GM21360 (cell line): ENCODE measurements around the gene NHERF1.

Experiments
- ATAC-seq: cut with Tn5 transposase; IDR thresholded peaks from one replicate; pipeline ENCODE4 v1.9.1; 2021; ENCODE audit warnings: mild to moderate bottlenecking, moderate library complexity; ENCODE audit not compliant: unreplicated experiment

NHERF1 gene

DNA sequence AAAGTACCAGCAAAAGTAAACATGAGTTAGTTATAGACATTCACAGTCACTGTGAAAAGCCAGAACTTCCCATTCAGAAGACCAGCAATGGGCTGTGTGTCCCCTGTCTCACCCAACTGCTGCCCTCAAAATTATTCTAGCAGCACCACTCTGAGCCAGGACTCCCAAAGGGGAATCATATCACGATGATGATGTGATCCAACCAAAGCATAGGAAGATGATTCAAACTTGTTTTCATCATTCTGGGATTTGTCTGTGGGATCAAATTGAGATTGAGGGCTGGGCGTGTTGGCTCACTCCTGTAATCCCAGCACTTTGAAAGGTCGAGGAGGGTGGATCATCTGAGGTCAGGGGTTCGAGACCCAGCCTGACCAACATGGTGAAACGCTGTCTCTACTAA is 34.1 kb downstream of the NHERF1 start:
- ATAC-seq = no peak

DNA sequence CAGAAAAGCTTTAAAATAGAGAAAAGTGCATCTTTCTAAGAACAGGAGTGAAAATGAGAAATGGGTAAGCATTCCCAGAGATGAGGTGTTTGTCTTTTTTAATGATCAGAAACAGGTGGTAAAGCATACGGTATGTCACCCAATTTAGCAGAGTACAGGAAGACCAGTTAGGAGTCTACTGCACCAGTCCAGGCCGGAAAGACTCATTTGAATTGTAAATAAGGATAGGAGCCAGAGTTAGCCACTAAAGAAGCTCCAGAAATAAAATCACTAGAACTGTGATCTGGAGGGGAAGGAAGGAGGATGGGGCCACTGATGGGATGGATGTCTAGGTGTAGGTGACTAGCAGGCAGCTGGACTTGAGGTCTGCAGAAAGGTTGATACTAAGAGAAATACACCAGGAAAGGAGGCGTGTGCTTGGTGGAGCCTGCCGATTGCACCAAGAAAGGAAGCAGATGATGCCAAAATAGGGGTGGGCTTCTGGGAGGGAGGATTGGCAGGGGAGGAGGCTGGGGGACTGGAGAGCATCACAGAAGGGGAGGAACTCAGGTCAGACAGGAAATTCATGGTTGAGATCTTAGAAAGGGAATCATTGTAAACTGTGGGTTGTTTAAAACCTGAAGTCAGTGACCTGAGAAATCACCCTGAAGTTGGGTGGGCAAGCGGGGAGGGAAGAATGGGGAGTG is 35.8 kb downstream of the NHERF1 start:
- no peak for ATAC-seq

DNA sequence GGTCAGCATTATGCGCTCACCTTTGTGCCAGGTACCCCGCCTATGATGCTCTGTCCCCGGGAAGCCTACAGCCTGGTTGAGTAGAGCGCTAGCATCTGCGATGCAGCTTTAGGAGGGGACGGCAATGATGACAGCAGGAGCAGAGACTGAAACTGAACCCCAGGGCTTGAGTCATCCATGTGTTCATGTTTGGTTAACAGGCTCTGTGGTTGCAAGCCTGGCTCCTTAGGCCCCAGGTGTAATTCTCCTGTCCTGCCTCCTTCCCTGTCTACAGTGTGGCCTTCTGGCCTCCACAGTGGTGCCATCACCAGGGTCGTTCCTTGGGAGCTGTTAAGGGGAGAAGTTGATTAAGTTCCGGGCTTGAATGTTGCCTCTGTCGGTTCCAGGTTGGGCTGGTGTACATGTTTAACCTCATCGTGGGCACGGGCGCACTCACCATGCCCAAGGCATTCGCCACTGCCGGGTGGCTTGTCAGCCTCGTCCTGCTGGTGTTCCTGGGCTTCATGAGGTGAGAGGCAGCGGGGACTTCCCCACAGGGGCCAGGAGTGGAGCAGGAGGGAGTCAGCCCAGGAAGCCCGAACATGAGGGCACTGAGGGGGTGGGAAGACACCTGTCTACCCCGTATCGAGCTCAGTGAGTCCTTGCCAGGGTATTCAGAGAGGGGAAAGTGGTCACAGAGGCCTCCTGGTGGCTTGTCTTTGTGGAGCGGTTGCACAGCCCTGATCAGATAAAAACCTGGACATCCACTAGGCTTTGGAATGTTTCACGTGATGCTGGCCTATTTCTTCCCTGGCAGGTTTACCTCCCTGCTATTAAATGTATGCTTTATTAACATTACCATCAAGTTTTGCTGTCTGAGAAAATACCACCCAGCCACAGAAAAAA is 36.9 kb downstream of the NHERF1 start:
- ATAC-seq = no peak

DNA sequence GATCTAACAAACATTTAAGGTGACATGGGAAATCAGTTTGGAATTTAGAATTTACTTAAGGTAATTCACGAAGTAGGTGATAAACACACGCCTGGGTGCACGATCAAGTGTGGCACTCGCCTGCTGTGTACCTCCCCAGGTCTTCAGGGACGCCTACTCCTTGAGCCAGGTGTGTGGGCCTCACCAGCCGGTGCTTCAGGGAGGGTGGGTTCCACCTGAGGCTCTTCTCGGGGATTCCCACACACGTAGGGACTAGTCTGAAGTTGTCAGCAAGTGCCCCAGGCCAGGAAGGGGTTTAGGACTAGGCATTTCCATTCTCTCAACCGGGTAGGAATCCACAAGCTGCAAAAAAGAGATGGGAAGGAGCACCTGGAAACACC is 37.5 kb downstream of the NHERF1 start:
- no peak for ATAC-seq

DNA sequence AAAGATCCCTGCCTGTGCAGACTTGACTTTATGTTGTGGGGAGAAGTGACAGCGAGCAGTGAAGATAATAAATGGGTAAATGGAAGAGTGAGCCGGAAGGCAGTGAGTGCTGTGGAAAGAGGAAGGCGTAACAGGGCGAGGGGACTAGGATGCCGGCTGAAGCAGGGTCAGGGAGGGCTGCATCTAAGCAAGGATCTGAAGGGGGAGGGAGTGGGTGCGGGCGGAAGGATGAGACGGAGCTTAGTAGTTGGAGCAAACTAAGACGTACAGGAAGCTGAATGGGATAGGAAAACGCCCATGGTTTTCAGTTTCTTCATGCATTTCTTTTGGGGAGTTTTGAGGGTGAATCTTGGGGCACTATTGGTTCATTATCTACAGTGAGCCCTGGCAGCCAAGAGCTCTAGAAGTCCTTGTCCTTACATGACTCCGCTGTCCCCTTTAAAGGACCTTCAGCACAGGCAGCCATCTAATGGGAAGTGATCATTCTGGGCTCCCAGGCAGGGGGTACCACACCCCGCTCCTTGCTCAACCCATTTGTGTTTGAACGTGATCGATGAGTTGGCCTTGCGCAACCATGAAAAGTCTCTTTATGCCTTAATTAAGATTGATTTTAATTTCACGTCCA is 38.1 kb downstream of the NHERF1 start:
- ATAC-seq = no peak

DNA sequence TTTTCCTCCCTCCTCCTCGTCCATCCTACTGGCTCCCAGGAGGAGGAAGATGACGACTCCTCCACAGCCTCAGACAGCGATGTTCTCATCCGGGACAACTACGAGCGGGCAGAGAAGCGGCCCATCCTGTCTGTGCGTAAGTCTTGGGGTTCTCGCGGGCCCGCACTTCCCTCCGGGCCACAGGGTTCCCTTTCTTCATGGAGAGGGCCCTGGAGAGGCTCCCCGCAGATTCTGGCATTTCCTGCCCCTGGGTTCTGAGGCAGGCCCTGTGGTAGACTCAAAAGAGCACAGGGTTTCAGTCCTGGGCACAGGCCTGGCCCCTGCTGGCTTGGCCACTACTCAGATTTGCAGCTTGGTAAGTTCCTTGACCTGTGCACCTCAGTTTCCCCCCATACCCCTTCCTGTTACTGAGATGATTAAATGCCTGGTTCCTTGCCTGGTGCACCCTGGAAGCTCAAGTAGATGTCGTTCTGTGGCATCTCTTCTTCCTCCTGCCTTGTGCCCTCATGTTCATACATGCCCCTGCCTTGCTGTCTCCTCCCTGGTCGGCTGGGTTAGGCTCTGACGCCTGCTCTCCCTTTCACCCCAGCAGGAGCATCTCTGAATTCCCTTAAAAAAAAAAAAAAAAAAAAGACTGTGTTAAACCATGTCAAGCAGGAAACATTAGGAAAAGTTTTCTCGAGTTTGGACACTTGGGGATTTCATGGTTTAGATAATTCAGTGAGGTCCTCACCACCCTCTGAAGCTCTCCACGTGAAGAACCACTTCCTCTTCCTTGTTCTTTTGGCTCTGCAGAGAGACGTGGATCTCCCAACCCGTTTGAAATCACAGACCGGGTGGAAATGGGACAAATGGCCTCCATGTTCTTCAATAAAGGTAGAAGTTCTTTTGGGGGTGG is 42.0 kb downstream of the NHERF1 start:
- no peak for ATAC-seq

DNA sequence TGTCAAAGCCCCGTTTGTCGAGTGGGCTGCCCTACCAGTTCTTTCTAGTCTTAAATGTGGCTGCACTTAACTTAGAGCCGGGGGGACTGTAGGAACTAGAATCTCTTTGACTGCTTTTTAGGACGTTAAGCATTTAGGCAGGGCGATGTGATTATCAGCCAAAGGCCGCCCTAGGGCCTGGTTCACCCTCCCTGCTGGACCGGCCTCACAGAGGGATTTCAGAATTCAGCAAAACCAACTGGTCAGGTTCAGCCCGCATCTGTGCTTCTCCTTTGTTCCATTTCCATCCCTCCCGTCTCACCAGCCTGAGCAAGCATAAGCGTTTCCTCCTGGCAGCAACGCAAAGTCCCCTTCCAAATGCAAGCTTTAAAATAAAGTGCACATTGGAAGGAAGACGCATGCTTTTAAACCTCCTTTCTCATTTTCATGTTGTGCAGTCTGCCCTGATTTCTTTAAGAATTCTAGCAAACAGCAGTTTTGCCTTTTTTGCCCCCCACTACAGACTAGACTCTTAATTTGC is 44.2 kb downstream of the NHERF1 start:
- no peak for ATAC-seq

DNA sequence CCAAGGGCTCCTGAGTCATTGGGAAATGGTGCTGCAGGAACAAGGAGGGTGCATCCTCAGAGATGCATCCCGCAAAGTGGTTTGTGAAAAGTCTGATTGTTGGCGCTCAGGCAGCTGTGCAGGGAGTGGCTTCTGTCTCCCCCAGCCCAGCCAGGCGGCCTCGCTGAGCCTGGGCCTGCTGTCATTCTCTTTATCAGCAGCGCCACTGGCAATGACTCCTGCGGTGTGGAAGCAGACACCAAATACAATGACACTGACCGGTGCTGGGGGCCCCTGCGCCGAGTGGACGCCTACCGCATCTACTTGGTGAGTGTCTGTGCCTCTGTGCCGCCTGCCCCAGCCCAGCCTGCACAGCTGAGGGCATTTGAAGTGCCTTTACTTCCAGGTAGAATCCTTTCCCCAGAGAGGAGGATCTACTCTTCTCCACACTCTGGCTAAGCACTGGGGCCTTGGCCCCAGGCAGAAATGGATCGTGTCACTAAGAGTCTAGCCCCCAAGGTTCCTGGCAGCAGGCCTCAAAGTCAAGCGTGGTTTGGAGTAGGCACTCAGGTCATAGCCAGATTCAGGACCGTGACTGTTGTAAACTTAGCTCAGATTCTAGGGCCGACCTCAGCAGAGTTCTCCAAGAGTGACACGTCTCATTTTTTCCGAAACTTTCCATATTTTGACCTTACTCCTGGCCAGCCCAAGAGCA is 47.0 kb downstream of the NHERF1 start:
- ATAC-seq = no peak

DNA sequence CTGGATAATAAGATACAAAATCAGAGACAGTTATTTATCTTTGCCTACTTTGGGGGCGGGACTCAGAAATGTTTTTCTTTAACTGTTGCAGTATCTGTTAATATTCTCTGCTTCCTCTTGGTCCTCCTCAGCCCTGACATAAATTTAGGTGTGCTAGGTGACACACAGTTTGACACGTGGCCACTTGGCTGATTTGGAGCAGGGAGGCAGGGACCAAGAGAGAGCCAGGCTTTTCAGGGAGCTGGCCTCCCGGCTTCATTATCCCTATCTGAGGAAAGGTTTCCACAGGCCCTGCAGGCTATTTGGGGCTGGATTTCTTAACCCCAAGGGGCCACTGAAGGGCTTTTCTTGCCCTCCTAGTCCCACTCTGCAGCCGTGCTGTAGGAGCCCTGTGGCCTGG is 47.8 kb downstream of the NHERF1 start:
- ATAC-seq = no peak

DNA sequence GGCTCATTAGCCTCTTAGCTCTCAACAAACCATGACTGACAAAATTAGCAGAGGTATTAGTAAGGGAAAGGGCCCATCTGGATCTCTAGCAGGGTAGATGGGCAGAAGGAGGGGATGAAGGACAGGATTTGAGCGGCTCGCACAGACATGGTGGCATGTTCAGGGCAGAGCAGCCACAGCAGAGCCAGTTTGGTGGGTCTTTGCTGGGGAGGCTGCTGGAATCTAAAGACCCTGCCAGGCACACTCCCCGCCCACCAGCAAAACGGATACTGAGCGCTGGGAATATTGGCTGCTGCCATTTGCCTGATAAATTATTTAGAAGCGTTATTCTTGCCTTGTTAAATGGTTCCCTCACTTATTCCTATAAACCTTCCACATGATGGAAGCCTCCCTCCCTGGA is 48.4 kb downstream of the NHERF1 start:
- no peak for ATAC-seq

DNA sequence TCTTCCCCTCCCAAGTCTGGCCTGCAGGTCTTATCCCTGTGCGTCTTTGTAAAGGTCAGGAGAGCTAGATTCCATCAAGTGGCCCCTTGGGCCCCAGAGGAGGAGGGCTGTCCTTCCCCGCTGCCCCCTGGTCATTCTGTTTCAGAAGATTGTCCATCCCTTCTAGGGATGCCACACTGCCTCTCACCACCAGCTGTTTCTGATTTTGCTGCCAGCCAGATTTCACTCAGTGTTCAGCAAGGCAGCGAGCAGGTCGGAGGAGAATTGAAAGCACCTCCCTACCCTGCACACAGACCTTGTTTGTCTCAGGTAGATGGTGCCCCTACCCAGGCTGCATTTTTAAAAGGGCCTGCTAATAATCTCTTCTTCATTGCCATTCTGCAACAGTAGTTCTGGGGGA is 49.4 kb downstream of the NHERF1 start:
- no peak for ATAC-seq

DNA sequence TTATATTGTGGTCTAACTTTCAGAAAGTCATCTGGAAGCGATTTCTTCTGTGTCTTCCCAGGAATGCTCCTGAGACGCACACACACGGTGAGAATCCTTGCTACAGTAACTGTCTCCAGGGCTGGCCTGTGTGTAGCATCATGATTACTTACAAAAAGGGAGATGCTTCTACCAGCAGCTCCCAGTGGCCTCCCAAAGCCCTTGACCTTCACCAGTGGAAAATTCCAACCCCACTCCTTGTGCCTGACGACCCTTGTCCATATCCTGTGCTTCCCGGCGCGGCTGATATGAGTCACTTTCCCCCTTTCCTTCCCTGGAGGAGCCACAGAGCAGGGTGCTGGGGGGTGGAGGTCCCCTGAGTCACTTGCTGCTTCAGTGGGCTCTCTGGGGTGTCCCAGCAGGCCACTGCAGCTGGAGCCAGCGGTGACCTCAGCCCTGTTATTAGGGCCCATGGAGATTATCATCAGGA is 49.8 kb downstream of the NHERF1 start:
- ATAC-seq = no peak

DNA sequence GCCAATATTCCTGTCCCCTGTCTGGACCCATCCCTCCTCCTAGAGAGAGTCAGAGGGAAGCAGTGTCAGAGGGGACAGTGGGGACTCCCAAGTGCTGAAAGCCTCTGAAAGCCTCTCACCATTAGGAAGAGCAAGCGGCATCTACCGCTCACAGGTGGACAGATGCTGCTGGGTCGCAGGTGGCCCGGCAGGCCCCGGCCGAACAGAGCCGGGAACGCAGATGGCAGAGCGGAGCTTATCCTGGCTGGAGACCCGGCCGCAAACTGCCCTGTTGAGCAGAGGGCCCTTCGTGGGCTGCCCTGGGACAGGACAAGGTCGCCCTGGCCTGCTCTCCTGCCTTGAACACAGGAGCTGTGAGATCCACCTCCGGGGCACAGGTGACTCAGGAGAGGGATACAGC is 50.7 kb downstream of the NHERF1 start:
- ATAC-seq = no peak

DNA sequence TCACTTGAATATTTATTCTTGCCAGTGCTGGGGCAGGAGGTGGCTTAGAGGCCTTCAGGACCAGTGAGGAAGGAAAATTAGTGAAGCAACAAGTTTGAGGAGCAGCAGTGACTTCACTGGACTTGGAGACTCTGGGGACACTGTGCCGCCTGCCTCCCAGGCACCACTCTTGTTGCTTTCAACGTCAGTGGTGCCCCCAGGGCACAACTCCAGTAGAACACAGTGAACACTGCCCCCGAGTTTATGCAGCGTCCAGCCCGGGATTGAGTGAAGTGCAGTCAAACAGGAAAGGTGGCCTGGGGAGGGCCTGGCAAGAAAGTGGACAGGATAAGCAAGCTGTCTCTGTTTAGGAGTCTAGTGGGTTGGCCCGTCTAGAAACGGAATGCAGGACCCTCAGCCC is 52.1 kb downstream of the NHERF1 start:
- no peak for ATAC-seq

DNA sequence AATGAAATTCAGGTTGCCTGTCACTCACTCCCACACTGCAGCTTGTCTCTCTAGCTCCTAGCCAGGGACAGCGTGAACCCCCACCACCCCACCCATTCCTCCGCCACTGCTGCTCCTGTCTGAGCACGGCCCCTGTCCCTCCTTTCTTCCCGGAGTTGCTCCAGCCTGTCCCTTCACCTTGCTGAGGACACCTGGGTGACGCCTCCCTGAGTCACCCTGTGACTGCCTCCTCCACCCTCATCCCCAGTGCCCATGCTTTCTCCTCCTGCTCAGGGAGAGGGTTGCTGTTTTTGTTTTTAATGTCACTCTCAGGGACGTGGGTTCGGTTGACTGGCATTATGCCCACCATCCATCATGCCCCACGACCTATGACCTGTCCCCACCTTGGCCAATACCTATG is 53.5 kb downstream of the NHERF1 start:
- ATAC-seq = no peak

DNA sequence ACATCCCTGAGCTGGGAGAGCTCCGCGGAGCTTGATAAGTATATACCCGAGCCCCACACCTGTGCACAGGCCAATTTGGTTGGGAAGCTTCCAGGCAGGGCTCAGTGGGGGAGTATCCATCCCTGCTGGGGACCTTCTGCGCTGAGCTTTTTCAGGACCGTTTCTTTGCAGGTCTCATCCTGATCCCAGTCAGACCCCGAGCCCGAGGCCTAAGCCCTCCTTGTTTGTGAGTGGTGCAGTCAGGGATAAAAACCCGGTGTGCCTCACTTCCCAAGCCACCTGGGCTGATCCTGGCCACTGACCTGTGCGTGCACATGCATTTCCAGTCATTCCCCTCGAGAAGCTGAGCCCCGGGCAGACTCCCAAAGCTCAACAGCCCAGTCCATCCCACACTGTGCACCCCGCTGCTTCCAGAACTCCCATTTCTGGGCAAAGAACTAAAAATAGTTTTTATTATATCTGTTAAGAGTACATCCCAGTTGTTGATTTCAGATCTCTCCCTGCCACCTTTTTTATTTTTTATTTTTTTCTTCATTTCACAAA is 55.0 kb downstream of the NHERF1 start:
- ATAC-seq = no peak

DNA sequence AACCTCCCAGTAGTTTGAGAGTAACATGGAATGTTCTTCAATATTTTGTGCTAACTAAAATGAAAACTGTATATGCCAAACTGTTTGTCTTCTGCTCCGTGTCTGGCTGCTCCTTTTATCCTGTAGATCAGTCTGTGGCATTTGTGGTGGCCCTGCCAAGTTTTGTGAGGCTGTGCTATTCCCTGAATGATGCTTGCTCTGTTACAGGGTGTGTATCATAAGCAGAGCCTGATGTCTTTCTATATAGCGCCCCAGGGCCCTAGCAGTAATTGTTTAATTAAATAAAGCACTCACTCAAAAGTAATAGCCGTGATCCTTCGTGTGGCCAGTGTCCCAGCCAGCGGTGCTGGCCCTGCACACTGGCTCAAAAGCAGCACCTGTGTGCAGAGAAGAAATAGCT is 55.5 kb downstream of the NHERF1 start:
- no peak for ATAC-seq

DNA sequence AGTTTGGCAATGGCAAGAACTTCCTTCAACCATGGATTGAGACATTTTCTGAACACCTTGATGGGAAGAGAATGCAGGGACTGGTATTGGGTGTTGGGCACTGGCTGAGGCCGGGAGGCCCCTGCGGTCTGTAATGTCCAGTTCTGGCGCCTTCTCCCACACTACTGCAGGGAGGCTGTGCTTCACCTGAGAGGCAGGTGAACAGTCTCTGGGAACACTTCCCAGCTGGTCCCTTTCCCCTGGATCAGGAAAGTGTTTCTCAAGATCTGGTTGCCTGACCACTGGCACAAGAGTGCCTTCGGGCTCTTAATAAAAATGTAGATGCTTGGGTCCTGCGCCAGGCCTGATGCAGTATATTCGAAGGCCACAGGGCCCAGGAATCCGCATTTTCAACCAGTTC is 56.3 kb downstream of the NHERF1 start:
- ATAC-seq = no peak

DNA sequence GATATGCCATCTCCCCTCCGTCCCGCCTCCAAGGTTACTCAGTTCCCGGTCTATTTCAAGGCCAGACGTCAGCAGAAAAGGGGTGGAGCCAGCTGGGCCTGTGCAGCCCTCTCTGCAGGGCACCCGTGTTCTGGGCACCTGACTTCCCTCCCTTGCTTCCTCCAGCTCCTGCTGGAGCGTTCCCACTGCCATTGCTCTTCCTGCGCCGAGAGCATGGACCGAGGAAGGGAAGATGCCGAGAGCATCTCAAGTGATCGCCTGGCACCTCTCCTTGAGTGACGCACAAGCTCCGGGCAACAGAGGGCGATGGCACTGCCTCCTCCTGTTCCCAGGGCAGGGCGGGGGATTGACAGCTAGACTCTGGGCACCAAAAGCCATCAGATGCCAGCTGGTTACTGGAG is 57.2 kb downstream of the NHERF1 start:
- ATAC-seq = no peak

DNA sequence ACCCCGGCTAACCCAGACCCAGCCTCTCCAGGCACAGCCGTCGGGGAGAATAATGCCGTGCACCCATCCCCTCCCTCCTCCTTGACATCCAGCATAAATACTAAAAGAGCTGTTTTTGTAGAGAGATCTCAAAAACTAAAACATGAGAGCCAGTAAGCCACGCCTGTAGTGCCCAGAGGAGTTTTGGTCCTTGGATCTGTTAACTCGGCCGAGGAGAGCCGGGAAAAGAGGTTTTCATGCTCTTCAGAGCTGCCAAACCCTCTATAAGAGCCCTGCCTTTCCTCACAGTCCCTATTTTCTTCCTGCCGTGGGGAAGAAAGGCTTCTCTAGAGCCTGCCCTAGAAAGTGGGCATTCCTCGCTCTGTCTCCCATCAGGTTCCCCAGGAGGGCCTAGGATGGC is 57.9 kb downstream of the NHERF1 start:
- no peak for ATAC-seq
